NCI-H510A (cell line): ENCODE measurements around the gene PARP4.
"Not testable (repeated sequence)": the region's sequence is repeated elsewhere in the genome, so short reads cannot be mapped to it uniquely, and the experiment has no call there.

Experiments used
- DNase-seq: peaks from one replicate; lab custom pipeline; 2025; lab: John Stamatoyannopoulos, UW

PARP4 gene

GRCh38 chr13:24512197-24512907, at the start of gene PARP4:
Gene PARP4, minus strand, starts transcription at chr13:24512778. Its CDS starts 9,002 bp downstream, at chr13:24503776.
- DNase-seq, result peak; percentile 51

DNA sequence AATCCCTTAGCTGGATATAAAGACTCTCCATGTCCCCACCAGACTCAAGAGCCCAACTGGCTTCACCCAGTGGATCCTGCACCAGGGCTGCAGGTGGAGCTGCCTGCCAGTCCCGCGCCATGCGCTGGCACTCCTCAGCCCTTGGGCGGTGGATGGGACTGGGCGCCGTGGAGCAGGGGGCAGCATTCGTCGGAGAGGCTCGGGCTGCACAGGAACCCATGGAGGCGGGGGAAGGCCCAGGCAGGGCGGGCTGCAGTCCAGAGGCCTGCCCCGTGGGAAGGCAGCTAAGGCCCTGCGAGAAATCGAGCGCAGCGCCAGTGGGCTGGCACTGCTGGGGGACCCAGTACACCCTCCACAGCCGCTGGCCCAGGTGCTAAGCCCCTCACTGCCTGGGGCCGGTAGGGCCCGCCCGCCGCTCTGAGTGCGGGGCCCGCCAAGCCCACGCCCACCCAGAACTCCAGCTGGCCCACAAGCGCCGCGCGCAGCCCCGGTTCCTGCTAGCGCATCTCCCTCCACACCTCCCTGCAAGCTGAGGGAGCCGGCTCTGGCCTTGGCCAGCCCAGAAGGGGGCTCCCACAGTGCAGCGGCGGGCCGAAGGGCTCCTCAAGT, 48.1 kb upstream of the PARP4 start:
- not testable (repeated sequence) for DNase-seq

DNA sequence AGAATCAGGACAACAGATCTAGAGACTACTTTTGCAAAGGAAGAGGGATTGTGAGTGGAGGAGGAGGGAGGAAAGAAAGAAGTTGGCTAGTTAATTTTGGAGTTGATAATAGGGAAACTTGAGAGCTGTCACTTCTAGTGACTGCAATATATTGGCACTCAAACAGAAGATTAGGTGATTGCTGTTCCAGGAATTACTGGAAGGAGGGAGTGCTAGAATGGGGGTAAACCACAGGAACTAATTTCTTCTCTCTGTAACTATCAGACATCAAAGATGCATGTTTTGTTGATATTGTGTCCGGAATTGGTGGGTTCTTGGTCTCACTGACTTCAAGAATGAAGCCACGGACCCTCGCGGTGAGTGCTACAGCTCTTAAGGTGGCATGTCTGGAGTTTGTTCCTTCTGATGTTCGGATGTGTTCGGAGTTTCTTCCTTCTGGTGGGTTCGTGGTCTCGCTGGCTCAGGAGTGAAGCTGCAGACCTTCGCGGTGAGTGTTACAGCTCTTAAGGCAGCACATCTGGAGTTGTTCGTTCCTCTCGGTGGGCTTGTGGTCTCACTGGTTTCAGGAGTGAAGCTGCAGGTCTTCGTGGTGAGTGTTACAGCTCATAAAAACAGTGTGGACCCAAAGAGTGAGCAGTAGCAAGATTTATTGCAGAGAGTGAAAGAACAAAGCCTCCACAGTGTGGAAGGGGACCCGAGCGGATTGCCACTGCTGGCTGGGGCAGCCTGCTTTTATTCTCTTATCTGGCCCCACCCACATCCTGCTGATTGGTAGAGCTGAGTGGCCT, 47.0 kb upstream of the PARP4 start:
- DNase-seq, result not testable (repeated sequence)

- DNase-seq, result no peak
Measured at GRCh38 chr13:24557081-24557480, 44.5 kb upstream of the PARP4 start.

DNA sequence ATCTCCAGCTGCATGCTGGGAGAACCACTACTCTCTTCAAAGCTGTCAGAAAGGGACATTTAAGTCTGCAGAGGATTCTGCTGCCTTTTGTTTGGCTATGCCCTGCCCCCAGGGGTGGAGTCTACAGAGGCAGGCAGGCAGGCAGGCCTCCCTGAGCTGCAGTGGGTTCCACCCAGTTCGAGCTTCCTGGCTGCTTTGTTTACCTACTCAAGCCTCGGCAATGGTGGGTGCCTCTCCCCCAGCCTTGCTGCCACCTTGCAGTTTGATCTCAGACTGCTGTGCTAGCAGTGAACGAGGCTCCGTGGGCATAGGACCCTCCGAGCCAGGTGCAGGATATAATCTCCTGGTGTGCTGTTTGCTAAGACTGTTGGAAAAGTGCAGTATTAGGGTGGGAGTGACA, 41.3 kb upstream of the PARP4 start:
- not testable (repeated sequence) for DNase-seq

- DNase-seq, result peak; percentile 0
Measured at GRCh38 chr13:24541476-24542352, 29.1 kb upstream of the PARP4 start.

DNA sequence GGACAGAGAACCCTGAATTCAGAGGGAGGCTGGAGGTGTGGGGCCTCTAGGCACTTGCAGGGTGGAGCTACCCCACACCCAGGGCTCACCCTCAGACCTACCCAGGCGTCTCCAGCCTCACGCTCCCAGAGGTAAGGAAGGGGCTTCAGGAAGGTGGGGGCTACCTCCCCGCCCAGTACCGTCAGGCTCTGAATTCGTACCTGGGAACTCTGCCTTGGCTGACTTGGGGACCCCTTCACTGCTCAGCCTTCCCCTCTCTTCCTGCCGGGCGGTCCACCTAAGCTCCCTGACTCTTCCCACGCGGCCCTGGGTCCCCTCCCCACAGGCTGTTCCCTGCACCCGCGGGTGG, 28.5 kb upstream of the PARP4 start:
- DNase-seq, result no peak

DNA sequence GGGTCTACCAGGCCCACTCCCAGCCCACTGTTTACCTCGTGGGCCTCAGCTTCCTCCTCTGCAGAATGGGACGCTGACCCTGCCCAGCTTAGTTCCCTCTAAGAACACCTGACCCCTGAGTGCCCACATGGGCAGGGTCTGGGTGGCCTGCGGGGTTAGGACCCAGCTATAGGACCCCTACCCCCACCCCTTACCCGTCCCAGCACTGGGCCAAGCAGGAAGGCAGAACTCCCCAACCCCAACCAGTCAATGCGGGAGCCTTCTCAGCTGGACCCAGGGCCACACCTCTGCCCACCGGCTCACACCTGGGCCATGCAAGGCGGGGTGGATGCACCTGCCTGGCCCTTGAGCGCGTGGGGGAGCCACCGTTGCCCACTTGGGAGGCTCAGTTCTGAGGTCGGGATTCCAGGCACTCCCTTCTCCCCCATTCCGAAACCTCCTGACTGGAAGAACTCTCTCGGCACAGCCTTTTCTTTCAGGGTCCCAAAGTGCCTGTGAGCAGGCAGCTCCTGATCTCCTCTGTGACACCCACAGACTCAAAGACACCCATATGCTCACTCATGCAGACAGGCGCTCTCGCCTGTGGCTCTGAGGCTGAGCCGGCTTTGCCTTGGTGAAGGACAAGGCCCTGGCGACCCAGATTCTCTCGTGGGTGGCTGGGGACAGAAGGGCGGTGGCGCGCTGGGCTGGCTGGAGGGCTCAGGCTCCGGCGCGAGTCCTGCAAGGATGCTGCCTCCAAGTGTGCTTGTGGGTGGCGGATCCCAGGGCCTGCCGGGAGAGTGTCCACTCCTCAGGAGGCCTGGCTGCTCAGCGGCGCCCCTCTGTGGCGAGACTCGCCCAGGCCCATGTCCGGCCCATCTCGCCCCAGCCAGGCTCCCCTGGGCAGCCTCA, 27.9 kb upstream of the PARP4 start:
- no peak for DNase-seq

DNA sequence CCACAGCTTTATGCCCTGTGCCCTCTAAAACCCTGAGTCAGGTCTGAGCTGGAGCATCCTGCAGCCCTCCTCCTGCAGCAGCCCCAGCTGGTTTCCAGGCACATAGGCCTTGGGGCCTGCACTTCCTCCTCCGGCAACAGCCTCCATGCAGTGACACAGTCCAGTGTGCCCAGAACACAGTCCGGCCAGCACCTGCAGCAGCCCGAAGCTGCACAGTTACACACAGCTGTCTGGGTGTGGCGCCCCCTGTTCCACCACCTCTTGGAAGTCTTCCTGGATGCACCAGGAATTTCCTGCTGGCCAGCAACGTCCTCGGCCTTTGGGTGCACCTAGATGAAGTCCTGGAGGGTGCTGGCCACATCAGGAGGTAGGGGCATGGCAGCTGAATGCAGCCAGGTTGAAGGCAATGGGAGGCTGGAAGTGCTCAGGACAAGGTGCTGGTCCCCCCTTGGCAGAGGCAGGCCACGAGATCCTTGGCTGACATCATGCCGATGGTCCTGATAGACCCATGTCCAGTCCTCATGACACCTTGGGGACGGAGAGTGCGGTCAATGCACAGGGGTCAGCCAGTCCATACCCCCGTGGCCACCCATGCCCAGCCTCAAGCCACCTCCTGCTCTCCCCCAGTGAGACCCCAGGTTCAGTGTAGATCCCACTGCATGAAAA, 27.1 kb upstream of the PARP4 start:
- DNase-seq, result no peak

DNA sequence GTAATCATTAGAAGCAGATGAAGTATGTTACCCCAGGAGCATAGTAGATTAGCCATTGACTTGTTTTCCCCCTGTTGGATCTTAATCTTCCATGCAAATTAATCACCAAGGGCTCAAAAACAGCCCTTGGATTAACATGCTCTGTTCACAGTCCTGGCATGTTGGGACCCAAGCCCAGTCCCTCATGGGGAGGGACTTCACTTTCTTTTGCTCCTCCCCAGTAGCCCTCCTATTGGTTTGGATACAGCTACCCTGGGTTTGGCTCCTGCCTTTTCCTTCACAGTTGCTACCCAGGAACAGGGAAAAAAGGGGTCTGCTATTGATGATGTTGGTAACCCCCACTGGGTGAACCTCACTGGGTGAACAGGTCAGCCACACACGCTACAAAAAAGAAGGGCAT, 16.9 kb upstream of the PARP4 start:
- no peak for DNase-seq

GRCh38 chr13:24528816-24529398, 16.3 kb upstream of the PARP4 start:
- DNase-seq, result no peak

GRCh38 chr13:24527266-24527775, 14.7 kb upstream of the PARP4 start:
- DNase-seq, result no peak

- DNase-seq, result no peak
Measured at GRCh38 chr13:24520733-24521132, 8.2 kb upstream of the PARP4 start.

- DNase-seq, result no peak
Measured at GRCh38 chr13:24516919-24517318, 4.3 kb upstream of the PARP4 start.

- DNase-seq, result no peak
Measured at GRCh38 chr13:24512908-24513213, 283 bp upstream of the PARP4 start.

GRCh38 chr13:24511816-24512196, 772 bp downstream of the PARP4 start:
- no peak for DNase-seq

GRCh38 chr13:24511019-24511815, 1.4 kb downstream of the PARP4 start:
- peak; percentile 0 for DNase-seq

- DNase-seq, result no peak
Measured at GRCh38 chr13:24506698-24507335, 5.8 kb downstream of the PARP4 start.

DNA sequence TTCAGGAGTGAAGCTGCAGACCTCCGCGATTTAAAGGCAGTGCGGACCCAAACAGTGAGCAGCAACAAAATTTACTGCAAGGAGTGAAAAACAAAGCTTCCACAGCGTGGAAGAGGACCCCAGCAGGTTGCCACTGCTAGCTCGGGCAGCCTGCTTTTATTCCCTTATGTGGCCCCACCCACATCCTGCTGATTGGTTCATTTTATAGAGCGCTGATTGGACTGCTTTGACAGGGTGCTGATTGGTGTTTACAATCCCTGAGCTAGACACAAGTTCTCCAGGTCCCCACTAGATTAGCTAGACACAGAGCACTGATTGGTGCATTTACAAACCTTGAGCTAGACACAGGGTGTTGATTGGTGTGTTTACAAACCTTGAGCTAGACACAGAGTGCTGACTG, 6.3 kb downstream of the PARP4 start:
- DNase-seq, result not testable (repeated sequence)
